Measurements from ENCODE around the gene TM4SF1. TPM values are rescaled to one million over a fixed set of nuclear protein-coding genes. Genes with fewer than 3 reads are reported as not detected.

TM4SF1 gene
- total RNA-seq, 2 donors from 2014 or later: 30.8 to 48.7 TPM

DNA sequence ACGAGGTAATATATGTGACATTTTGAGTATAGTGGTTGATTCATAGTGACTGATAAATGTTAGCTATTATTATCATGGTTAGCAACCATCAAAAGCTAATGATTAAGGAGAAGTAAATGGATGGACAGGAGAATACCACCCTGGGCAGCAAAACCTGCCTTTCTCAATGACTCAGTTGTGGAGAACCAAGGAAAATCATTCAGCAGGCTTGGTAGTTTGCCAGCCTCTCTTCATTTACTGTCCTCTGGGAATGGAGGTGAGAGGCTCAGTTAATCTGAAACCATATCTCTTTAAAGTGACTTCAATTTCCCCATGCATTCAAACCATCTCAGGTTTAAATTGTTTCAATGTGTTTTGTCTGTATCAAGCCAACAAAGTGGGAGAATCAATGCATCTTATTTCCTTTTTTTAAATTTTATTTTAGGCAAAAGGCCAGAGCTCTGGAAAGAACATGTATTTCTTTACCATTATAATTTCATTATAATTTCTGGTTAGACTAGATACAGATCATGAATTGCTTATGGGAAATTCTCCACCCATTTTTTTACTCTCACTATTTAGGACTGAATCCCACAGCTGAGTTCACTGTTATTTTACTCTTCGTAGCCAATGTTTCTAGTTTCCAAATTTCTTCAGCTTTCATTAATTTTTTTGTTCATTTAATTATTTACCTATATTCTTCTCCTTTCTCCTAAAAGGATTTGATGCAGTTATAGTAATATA is 46.7 kb downstream of the TM4SF1 start:
- DNase-seq: no peak
- TF ChIP-seq, protein P1, sequence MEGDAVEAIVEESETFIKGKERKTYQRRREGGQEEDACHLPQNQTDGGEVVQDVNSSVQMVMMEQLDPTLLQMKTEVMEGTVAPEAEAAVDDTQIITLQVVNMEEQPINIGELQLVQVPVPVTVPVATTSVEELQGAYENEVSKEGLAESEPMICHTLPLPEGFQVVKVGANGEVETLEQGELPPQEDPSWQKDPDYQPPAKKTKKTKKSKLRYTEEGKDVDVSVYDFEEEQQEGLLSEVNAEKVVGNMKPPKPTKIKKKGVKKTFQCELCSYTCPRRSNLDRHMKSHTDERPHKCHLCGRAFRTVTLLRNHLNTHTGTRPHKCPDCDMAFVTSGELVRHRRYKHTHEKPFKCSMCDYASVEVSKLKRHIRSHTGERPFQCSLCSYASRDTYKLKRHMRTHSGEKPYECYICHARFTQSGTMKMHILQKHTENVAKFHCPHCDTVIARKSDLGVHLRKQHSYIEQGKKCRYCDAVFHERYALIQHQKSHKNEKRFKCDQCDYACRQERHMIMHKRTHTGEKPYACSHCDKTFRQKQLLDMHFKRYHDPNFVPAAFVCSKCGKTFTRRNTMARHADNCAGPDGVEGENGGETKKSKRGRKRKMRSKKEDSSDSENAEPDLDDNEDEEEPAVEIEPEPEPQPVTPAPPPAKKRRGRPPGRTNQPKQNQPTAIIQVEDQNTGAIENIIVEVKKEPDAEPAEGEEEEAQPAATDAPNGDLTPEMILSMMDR (IDR thresholded peaks at IDR 0.05): no peak
- H3K27ac ChIP-seq: no peak overlapping the region

DNA sequence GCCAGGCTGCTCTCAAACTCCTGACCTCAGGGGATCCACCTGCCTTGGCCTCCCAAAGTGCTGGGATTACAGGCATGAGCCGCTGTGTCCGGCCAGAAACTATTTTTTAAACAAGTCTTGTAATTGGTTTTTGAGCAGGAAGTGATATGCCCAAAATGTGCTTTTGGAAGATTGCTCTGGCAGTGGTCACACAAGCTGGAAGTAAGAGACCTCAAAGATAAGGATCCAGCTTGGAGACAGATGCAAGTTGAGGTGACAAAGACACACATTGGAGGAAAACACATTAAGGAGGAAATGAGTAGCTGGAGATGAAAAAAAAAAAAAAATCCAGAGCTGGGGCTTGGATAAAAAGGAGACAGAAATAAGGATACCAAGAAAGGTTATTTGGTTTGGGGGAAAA is 50.3 kb downstream of the TM4SF1 start:
- intact Hi-C loops (cut with DNase I): no loop called here
- Histone ChIP-seq H3K4me1 (no peaks in the 10 kb centered on the region), H3K9me3 (no peaks in the 10 kb centered on the region), H3K27me3 (no peaks in the 10 kb centered on the region), H3K27ac (no peak overlapping the region), H3K4me3 (no peak overlapping the region), H3K36me3 (no peaks in the 10 kb centered on the region), H3K9ac (ENCODE audit: low read depth in 2 of 2, low read length in 2 of 2) (no peak overlapping the region)
- TF ChIP-seq, protein P1 (IDR thresholded peaks at IDR 0.05): no peak
- DNase-seq: no peak

More for the DNA sequence above, 46.7 kb downstream of the TM4SF1 start:
- Histone ChIP-seq H3K9ac (ENCODE audit: low read depth in 2 of 2, low read length in 2 of 2) (no peak overlapping the region), H3K9me3 (no peaks in the 10 kb centered on the region), H3K4me3 (no peak overlapping the region), H3K4me1 (no peaks in the 10 kb centered on the region), H3K36me3 (no peaks in the 10 kb centered on the region), H3K27me3 (no peaks in the 10 kb centered on the region)
- intact Hi-C loops (cut with DNase I): no loop called here

- H3K9me3 ChIP-seq: no peaks in the 10 kb centered on the region
- H3K27ac ChIP-seq: no peak overlapping the region
- intact Hi-C loops (cut with DNase I): no loop called here
- no peaks in the 10 kb centered on the region for H3K27me3 ChIP-seq
- no peak overlapping the region for H3K4me3 ChIP-seq
- no peak overlapping the region for H3K9ac ChIP-seq (ENCODE audit: low read depth in 2 of 2, low read length in 2 of 2)
- no peaks in the 10 kb centered on the region for H3K4me1 ChIP-seq
- no peak for DNase-seq
- H3K36me3 ChIP-seq: no peaks in the 10 kb centered on the region
- TF ChIP-seq, protein P1 (IDR thresholded peaks at IDR 0.05): no peak
These were observed 51.9 kb downstream of the TM4SF1 start for GRCh38 chr3:149325581-149325980.

DNA sequence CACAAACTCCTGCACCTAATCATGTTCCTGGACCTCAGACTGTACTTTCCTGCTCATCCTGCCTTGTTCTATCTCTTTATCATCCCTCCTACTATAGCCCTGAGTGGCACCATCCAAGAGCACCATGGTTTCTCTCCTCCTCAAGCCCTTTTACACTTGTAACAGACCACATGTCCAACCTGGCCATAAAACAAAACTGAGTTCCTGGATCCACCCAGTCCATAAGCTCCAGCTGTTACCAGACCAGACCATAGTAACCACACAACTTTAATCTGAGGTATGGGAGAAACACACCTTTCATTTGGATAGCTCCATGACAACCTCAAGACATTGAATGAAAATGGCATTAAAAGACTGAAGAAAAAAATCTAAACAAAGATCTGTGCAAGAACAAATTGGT is 53.1 kb downstream of the TM4SF1 start:
- Histone ChIP-seq H3K27ac (no peak overlapping the region), H3K36me3 (no peaks in the 10 kb centered on the region), H3K9ac (ENCODE audit: low read depth in 2 of 2, low read length in 2 of 2) (no peak overlapping the region), H3K4me3 (no peak overlapping the region), H3K9me3 (no peaks in the 10 kb centered on the region), H3K27me3 (no peaks in the 10 kb centered on the region), H3K4me1 (no peaks in the 10 kb centered on the region)
- DNase-seq: no peak
- intact Hi-C loops (cut with DNase I): no loop called here
- TF ChIP-seq, protein P1 (IDR thresholded peaks at IDR 0.05): no peak

DNA sequence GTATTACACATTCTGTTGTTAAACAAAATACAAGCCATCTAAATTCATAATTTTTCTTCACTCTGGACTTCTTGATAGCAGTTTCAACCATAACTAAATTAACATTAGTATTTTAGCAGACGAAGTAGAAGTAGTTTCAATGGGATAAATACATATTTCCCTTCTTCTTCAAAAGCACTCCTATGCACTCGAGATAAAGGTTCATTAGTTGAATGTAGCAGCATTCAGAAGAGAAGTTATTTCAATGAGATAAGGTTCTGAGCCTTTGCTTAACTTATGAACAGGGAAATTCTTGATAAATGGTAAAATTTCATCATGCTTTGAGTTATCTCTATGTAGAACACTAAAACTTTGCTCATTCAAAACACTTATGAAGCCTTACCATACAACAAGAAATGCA is 55.8 kb downstream of the TM4SF1 start:
- no peaks in the 10 kb centered on the region for H3K27me3 ChIP-seq
- no peak overlapping the region for H3K9ac ChIP-seq (ENCODE audit: low read depth in 2 of 2, low read length in 2 of 2)
- H3K36me3 ChIP-seq: no peaks in the 10 kb centered on the region
- TF ChIP-seq, protein P1 (IDR thresholded peaks at IDR 0.05): no peak
- no peak overlapping the region for H3K4me3 ChIP-seq
- no peaks in the 10 kb centered on the region for H3K4me1 ChIP-seq
- intact Hi-C loops (cut with DNase I): no loop called here
- H3K27ac ChIP-seq: no peak overlapping the region
- DNase-seq: no peak
- no peaks in the 10 kb centered on the region for H3K9me3 ChIP-seq

Data from colonic mucosa (tissue), 4 donors.